ENCODE data around the gene TSPAN9.

- no peak for TF ChIP-seq CTCF (conservative IDR thresholded peaks at IDR 0.05)
- TF ChIP-seq EZH2 (IDR thresholded peaks at IDR 0.05; ENCODE audit: low read depth) = no peak
Observed at GRCh38 chr12:3115078-3115477, 37.9 kb downstream of the TSPAN9 start.
